GM18907 (cell line): ENCODE results near the gene TADA2B.

ENCODE experiments used
- ATAC-seq: cut with Tn5 transposase; IDR thresholded peaks from one replicate; pipeline ENCODE4 v1.9.1; 2021; ENCODE audit warnings: mild to moderate bottlenecking, moderate library complexity; ENCODE audit not compliant: unreplicated experiment

The TADA2B gene

GRCh38 chr4:7055111-7055989 is 12.2 kb downstream of the TADA2B start:
- no peak for ATAC-seq

GRCh38 chr4:7055990-7056325 is 12.8 kb downstream of the TADA2B start:
- no peak for ATAC-seq

- peak; percentile 22 for ATAC-seq
Observed at GRCh38 chr4:7058792-7059191, 15.6 kb downstream of the TADA2B start.

- ATAC-seq = no peak
Observed at GRCh38 chr4:7059662-7060061, 16.5 kb downstream of the TADA2B start.

GRCh38 chr4:7060346-7061150 is 17.4 kb downstream of the TADA2B start:
- no peak for ATAC-seq

GRCh38 chr4:7061815-7062214 is 18.6 kb downstream of the TADA2B start:
- ATAC-seq = no peak

- no peak for ATAC-seq
Observed at GRCh38 chr4:7062816-7063215, 19.6 kb downstream of the TADA2B start.

- ATAC-seq = no peak
Observed at GRCh38 chr4:7063362-7063761, 20.2 kb downstream of the TADA2B start.

- ATAC-seq = no peak
Observed at GRCh38 chr4:7066006-7066405, 22.8 kb downstream of the TADA2B start.

GRCh38 chr4:7066493-7066892 is 23.3 kb downstream of the TADA2B start:
- ATAC-seq = no peak

- ATAC-seq = no peak
Observed at GRCh38 chr4:7067126-7067451, 23.9 kb downstream of the TADA2B start.

- peak; percentile 93 for ATAC-seq
Observed at GRCh38 chr4:7067452-7068278, 24.5 kb downstream of the TADA2B start, which contains the start of gene GRPEL1. TSS of gene GRPEL1 (minus strand) at chr4:7068064. CDS start at chr4:7068032, 32 bp downstream.

- ATAC-seq = peak; percentile 20
Observed at GRCh38 chr4:7068279-7068842, 25.2 kb downstream of the TADA2B start.

GRCh38 chr4:7068883-7069282 is 25.7 kb downstream of the TADA2B start:
- no peak for ATAC-seq

- peak; percentile 35 for ATAC-seq
Observed at GRCh38 chr4:7070729-7071511, 27.7 kb downstream of the TADA2B start.

GRCh38 chr4:7073059-7073458 is 29.9 kb downstream of the TADA2B start:
- no peak for ATAC-seq

GRCh38 chr4:7073526-7074390 is 30.6 kb downstream of the TADA2B start:
- no peak for ATAC-seq

- no peak for ATAC-seq
Observed at GRCh38 chr4:7074426-7074825, 31.3 kb downstream of the TADA2B start.
